Lower lobe of right lung (tissue), 2 donors: ENCODE results near the gene SLC45A1. TPM values are rescaled to one million over a fixed set of nuclear protein-coding genes. Genes with fewer than 3 reads are reported as not detected.

Experiments
- ATAC-seq, 2 donors: fragments of 200-7000 bp; cut with Tn5 transposase; one replicate each; pipeline ENCODE4 v1.9.1; 2020 to 2022; ENCODE audit warnings: mild to moderate bottlenecking in 2 of 2, moderate library complexity in 2 of 2
- DNase-seq: peaks from one replicate; pipeline ENCODE4 v3.0.0-alpha.2; 2020
- H3K27ac ChIP-seq: fragments of 200-600 bp; one replicate; pipeline ENCODE4 v1.8.0; 2022
- H3K27me3 ChIP-seq: fragments of 200-600 bp; one replicate; pipeline ENCODE4 v1.8.0; 2022; ENCODE audit warnings: low read depth
- H3K36me3 ChIP-seq: fragments of 200-600 bp; one replicate; pipeline ENCODE4 v1.8.0; 2022; ENCODE audit warnings: mild to moderate bottlenecking
- H3K4me1 ChIP-seq: fragments of 200-600 bp; one replicate; pipeline ENCODE4 v1.8.0; 2022
- H3K4me3 ChIP-seq: fragments of 200-600 bp; one replicate; pipeline ENCODE4 v1.8.0; 2022; ENCODE audit warnings: mild to moderate bottlenecking
- H3K9me3 ChIP-seq: fragments of 200-600 bp; one replicate; pipeline ENCODE4 v1.8.0; 2022
- intact Hi-C: fragments of 100-400 bp; cut with DNase I; formaldehyde crosslinking; loops from one replicate; pipeline ENCODE4 v1.11.0; 2022
- total RNA-seq: library from RNA; stranded (reverse); fragmentation: NEBNext Ultra II Directional; extraction: Animal tissue kit (Norgen Biotek cat#: 25700); gene quantifications from one replicate; pipeline ENCODE4 v1.2.1, GENCODE V29; 2021
- TF ChIP-seq, protein P1 (sequence below): fragments of 200-600 bp; IDR thresholded peaks from one replicate; pipeline ENCODE4 v1.8.0; 2022; ENCODE audit warnings: antibody characterized with exemption, mild to moderate bottlenecking
- donor health status: DM: no; HTN: yes; CAD: no; lungs with severe emphysema.

SLC45A1 gene
- total RNA-seq, 1 donor from 2014 or later, result 0.92 TPM

- H3K9me3 ChIP-seq, result no peaks in the 10 kb centered on the region
- intact Hi-C loops, result no loop called here
- H3K4me3 ChIP-seq, result no peak overlapping the region
- H3K4me1 ChIP-seq, result peaks cover 89% of the 10 kb centered on the region
- ATAC-seq (no peak), DNase-seq (no peak)
- peaks cover 25% of the 10 kb centered on the region for H3K36me3 ChIP-seq
- peak overlapping the region; percentile 78 for H3K27ac ChIP-seq
- TF ChIP-seq, protein P1, sequence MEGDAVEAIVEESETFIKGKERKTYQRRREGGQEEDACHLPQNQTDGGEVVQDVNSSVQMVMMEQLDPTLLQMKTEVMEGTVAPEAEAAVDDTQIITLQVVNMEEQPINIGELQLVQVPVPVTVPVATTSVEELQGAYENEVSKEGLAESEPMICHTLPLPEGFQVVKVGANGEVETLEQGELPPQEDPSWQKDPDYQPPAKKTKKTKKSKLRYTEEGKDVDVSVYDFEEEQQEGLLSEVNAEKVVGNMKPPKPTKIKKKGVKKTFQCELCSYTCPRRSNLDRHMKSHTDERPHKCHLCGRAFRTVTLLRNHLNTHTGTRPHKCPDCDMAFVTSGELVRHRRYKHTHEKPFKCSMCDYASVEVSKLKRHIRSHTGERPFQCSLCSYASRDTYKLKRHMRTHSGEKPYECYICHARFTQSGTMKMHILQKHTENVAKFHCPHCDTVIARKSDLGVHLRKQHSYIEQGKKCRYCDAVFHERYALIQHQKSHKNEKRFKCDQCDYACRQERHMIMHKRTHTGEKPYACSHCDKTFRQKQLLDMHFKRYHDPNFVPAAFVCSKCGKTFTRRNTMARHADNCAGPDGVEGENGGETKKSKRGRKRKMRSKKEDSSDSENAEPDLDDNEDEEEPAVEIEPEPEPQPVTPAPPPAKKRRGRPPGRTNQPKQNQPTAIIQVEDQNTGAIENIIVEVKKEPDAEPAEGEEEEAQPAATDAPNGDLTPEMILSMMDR, result no peak
- H3K27me3 ChIP-seq, result no peaks in the 10 kb centered on the region
These were observed 56.4 kb downstream of the SLC45A1 start for GRCh38 chr1:8374356-8374755.

DNA sequence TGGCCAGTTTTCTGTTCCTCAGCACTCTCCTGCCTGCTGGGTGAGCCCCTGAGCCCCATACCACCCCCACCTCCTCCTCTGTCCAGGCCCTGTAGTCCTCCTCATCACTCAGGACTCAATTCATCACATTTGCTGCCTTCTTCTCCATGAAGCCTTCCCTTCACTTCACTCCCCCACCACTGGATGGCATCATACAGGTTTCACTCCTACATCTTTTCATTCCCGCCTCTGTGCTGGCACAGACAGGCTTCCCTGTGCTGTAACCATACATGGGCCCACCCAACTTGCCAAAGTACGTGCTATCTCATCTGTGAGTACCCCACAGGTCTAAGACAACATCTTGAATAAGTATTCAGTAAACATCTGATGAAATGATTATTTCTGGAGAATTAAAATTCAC, 56.9 kb downstream of the SLC45A1 start:
- Histone ChIP-seq H3K36me3 (peaks cover 29% of the 10 kb centered on the region), H3K4me1 (peaks cover 89% of the 10 kb centered on the region), H3K27me3 (no peaks in the 10 kb centered on the region), H3K4me3 (no peak overlapping the region), H3K9me3 (no peaks in the 10 kb centered on the region), H3K27ac (peak overlapping the region; percentile 78)
- intact Hi-C loops, result no loop called here
- ATAC-seq, result peak in 1 of 2 donors; percentile 29
- no peak for DNase-seq
- TF ChIP-seq, protein P1, result peak; percentile 26

GRCh38 chr1:8376358-8376840, 58.5 kb downstream of the SLC45A1 start:
- Histone ChIP-seq H3K36me3 (peaks cover 33% of the 10 kb centered on the region), H3K4me3 (no peak overlapping the region), H3K27me3 (no peaks in the 10 kb centered on the region), H3K27ac (no peak overlapping the region), H3K4me1 (peaks cover 86% of the 10 kb centered on the region), H3K9me3 (no peaks in the 10 kb centered on the region)
- ATAC-seq (no peak), DNase-seq (no peak)
- TF ChIP-seq, protein P1, result no peak
- intact Hi-C loops, result no loop called here

- H3K36me3 ChIP-seq, result peaks cover 30% of the 10 kb centered on the region
- H3K9me3 ChIP-seq, result no peaks in the 10 kb centered on the region
- no peaks in the 10 kb centered on the region for H3K27me3 ChIP-seq
- ATAC-seq (no peak), DNase-seq (no peak)
- peaks cover 85% of the 10 kb centered on the region for H3K4me1 ChIP-seq
- intact Hi-C loops, result no loop called here
- H3K27ac ChIP-seq, result no peak overlapping the region
- TF ChIP-seq, protein P1, result no peak
- H3K4me3 ChIP-seq, result no peak overlapping the region
These were observed 59.5 kb downstream of the SLC45A1 start for GRCh38 chr1:8377271-8377981.

- Histone ChIP-seq H3K27me3 (no peaks in the 10 kb centered on the region), H3K4me3 (no peak overlapping the region), H3K4me1 (peaks cover 85% of the 10 kb centered on the region), H3K27ac (peak overlapping the region; percentile 72), H3K36me3 (peaks cover 23% of the 10 kb centered on the region), H3K9me3 (no peaks in the 10 kb centered on the region)
- DNase-seq, result no peak
- TF ChIP-seq, protein P1, result no peak
- no peak for ATAC-seq
- intact Hi-C loops, result no loop called here
These were observed 60.3 kb downstream of the SLC45A1 start for GRCh38 chr1:8378178-8378577.
